H9 (cell line): Measurements from ENCODE around the gene PTDSS2. TPM values are rescaled to one million over a fixed set of nuclear protein-coding genes. Genes with fewer than 3 reads are reported as not detected.

ENCODE experiments used
- DNase-seq: peaks from one replicate; pipeline ENCODE4 v3.0.0-alpha.2; 2017
- H2AFZ ChIP-seq: one replicate; pipeline ENCODE4 v1.6.1; 2013; ENCODE audit warnings: mild to moderate bottlenecking, low read length, control low read depth, moderate library complexity
- H2AK5ac ChIP-seq: 2 replicates; pipeline ENCODE4 v1.6.1; 2013; ENCODE audit warnings: low read length, control low read depth, mixed read lengths; ENCODE audit not compliant: insufficient read length
- H2BK120ac ChIP-seq: one replicate; pipeline ENCODE4 v1.6.1; 2013; ENCODE audit warnings: low read depth, mild to moderate bottlenecking, low read length, control low read depth, inconsistent platforms; ENCODE audit not compliant: poor library complexity, severe bottlenecking
- H2BK12ac ChIP-seq: 2 replicates; pipeline ENCODE4 v1.6.1; 2013; ENCODE audit warnings: low read length, control low read depth, mixed read lengths, low read depth; ENCODE audit not compliant: insufficient read length
- H2BK15ac ChIP-seq: 2 replicates; pipeline ENCODE4 v1.6.1; 2013; ENCODE audit warnings: low read depth, low read length, control low read depth
- H2BK20ac ChIP-seq: one replicate; pipeline ENCODE4 v1.6.1; 2013; ENCODE audit warnings: low read depth, mild to moderate bottlenecking, low read length, control low read depth, inconsistent platforms; ENCODE audit not compliant: poor library complexity, severe bottlenecking
- H2BK5ac ChIP-seq: 2 replicates; pipeline ENCODE4 v1.6.1; 2013; ENCODE audit warnings: low read length, control low read depth, mixed read lengths; ENCODE audit not compliant: insufficient read length
- H3K14ac ChIP-seq: 2 replicates; pipeline ENCODE4 v1.6.1; 2013; ENCODE audit warnings: low read length, control low read depth; ENCODE audit not compliant: insufficient read depth
- H3K18ac ChIP-seq: 2 replicates; pipeline ENCODE4 v1.6.1; 2013; ENCODE audit warnings: low read depth, mild to moderate bottlenecking, mixed read lengths, low read length, control low read depth; ENCODE audit not compliant: insufficient read length
- H3K23ac ChIP-seq: 2 replicates; pipeline ENCODE4 v1.6.1; 2013; ENCODE audit warnings: low read length, control low read depth, mixed read lengths, low read depth; ENCODE audit not compliant: insufficient read length
- H3K23me2 ChIP-seq: 2 replicates; pipeline ENCODE4 v1.6.1; 2013; ENCODE audit warnings: low read depth, mild to moderate bottlenecking, mixed read lengths, low read length, control low read depth; ENCODE audit not compliant: insufficient read length, poor library complexity, severe bottlenecking
- H3K27ac ChIP-seq: 2 replicates; pipeline ENCODE4 v1.5.1; 2013; ENCODE audit warnings: low read length, control low read depth, mixed read lengths, low read depth; ENCODE audit not compliant: insufficient read length
- H3K27me3 ChIP-seq: 2 replicates; pipeline ENCODE4 v1.6.1; 2013; ENCODE audit warnings: low read length, control low read depth, inconsistent platforms; ENCODE audit not compliant: insufficient read depth
- H3K4ac ChIP-seq: 2 replicates; pipeline ENCODE4 v1.6.1; 2013; ENCODE audit warnings: low read depth, mild to moderate bottlenecking, control low read depth, inconsistent platforms, low read length, moderate library complexity
- H3K4me1 ChIP-seq: 2 replicates; pipeline ENCODE4 v1.6.1; 2013; ENCODE audit warnings: low read length, control low read depth, inconsistent platforms; ENCODE audit not compliant: insufficient read depth
- H3K4me2 ChIP-seq: 2 replicates; pipeline ENCODE4 v1.6.1; 2013; ENCODE audit warnings: low read length, control low read depth, mixed read lengths; ENCODE audit not compliant: insufficient read length, insufficient read depth
- H3K56ac ChIP-seq: 2 replicates; pipeline ENCODE4 v1.6.1; 2013; ENCODE audit warnings: low read depth, mild to moderate bottlenecking, mixed read lengths, low read length, control low read depth; ENCODE audit not compliant: insufficient read length
- H3K79me1 ChIP-seq: 2 replicates; pipeline ENCODE4 v1.6.1; 2013; ENCODE audit warnings: low read depth, mild to moderate bottlenecking, moderate library complexity, low read length, control low read depth, inconsistent platforms; ENCODE audit not compliant: insufficient read depth, poor library complexity, severe bottlenecking
- H3K79me2 ChIP-seq: 2 replicates; pipeline ENCODE4 v1.6.1; 2013; ENCODE audit warnings: low read length, control low read depth, inconsistent platforms; ENCODE audit not compliant: insufficient read depth
- H3K9ac ChIP-seq: 2 replicates; pipeline ENCODE4 v1.6.1; 2013; ENCODE audit warnings: low read length, control low read depth, mixed read lengths; ENCODE audit not compliant: insufficient read length; ENCODE audit errors: extremely low read depth
- H3K9me3 ChIP-seq: one replicate; pipeline ENCODE4 v1.6.1; 2013; ENCODE audit warnings: low read depth, low read length, inconsistent platforms; ENCODE audit not compliant: control insufficient read depth
- H3T11ph ChIP-seq: one replicate; pipeline ENCODE4 v1.6.1; 2013; ENCODE audit warnings: mild to moderate bottlenecking, low read length, control low read depth, inconsistent platforms
- H4K20me1 ChIP-seq: one replicate; pipeline ENCODE4 v1.6.1; 2013; ENCODE audit not compliant: control insufficient read depth, insufficient read length, insufficient read depth
- H4K5ac ChIP-seq: 2 replicates; pipeline ENCODE4 v1.6.1; 2013; ENCODE audit warnings: low read depth, mild to moderate bottlenecking, mixed read lengths, low read length, control low read depth; ENCODE audit not compliant: insufficient read length
- H4K8ac ChIP-seq: replicated peaks from 2 replicates; pipeline ENCODE4 v1.6.1; 2013; ENCODE audit warnings: low read length, control low read depth, mixed read lengths, low read depth; ENCODE audit not compliant: insufficient read length
- H4K91ac ChIP-seq: 2 replicates; pipeline ENCODE4 v1.6.1; 2013; ENCODE audit warnings: low read depth, mild to moderate bottlenecking, moderate library complexity, mixed read lengths, low read length, control low read depth; ENCODE audit not compliant: insufficient read length
- H3K27ac Mint-ChIP-seq, 3 experiments: 2 replicates in 2 of 3; 3 replicates in 1 of 3; pipeline ENCODE4 v1.8.0; 2020 to 2021; ENCODE audit warnings: mixed read lengths in 3 of 3, mild to moderate bottlenecking in 1 of 3, moderate library complexity in 1 of 3
- H3K27me3 Mint-ChIP-seq: 2 replicates; pipeline ENCODE4 v1.8.0; 2021; ENCODE audit warnings: low read depth, mild to moderate bottlenecking, moderate library complexity, mixed read lengths
- H3K36me3 Mint-ChIP-seq, 3 experiments: 2 replicates in 2 of 3; 3 replicates in 1 of 3; pipeline ENCODE4 v1.8.0; 2020 to 2021; ENCODE audit warnings: low read depth in 3 of 3, mixed read lengths in 3 of 3; ENCODE audit not compliant: insufficient read depth in 1 of 3
- H3K4me1 Mint-ChIP-seq, 2 experiments: 2 replicates each; pipeline ENCODE4 v1.8.0; 2020; ENCODE audit warnings: mixed read lengths in 2 of 2
- H3K4me3 Mint-ChIP-seq, 2 experiments: 2 replicates in 1 of 2; 3 replicates in 1 of 2; pipeline ENCODE4 v1.8.0; 2020 to 2021; ENCODE audit warnings: mild to moderate bottlenecking in 2 of 2, mixed read lengths in 2 of 2, moderate library complexity in 1 of 2
- H3K9me3 Mint-ChIP-seq, 2 experiments: 2 replicates in 1 of 2; 3 replicates in 1 of 2; pipeline ENCODE4 v1.8.0; 2020; ENCODE audit warnings: mild to moderate bottlenecking in 2 of 2, mixed read lengths in 2 of 2, moderate library complexity in 1 of 2
- CTCF ChIP-seq: fragments of 200-600 bp; sonication (generic); conservative IDR thresholded peaks from 3 replicates; pipeline ENCODE4 v1.8.0; 2021; ENCODE audit warnings: antibody characterized with exemption, mild to moderate bottlenecking
- WGBS: extraction: QIAGEN DNeasy Blood & Tissue Kit; methylation state at CpG from one replicate; pipeline ENCODE4 v1.1.7; 2013; ENCODE audit warnings: missing lambda C conversion rate, low lambda C conversion rate, mixed read lengths; ENCODE audit not compliant: insufficient read length; ENCODE audit errors: extremely low coverage; 5-methylcytosine and 5-hydroxymethylcytosine counted together
- total RNA-seq: library from RNA; stranded (reverse); gene quantifications from 2 replicates; pipeline ENCODE4 v1.2.1, GENCODE V29; 2021

Gene PTDSS2
- total RNA-seq, 1 experiment from 2014 or later: 55.3 TPM

- Histone ChIP-seq H3K56ac (no peak overlapping the region), H3K9ac (no peak overlapping the region), H2BK120ac (no peak overlapping the region), H3K18ac (no peak overlapping the region), H3T11ph (no peak overlapping the region), H2AFZ (no peak overlapping the region), H2BK20ac (no peak overlapping the region), H2AK5ac (no peak overlapping the region), H3K4me2 (peak overlapping the region; percentile 33), H3K23ac (no peak overlapping the region), H4K8ac (no peak overlapping the region), H2BK5ac (no peak overlapping the region), H3K23me2 (peaks cover 10% of the 10 kb centered on the region), H2BK15ac (no peak overlapping the region), H4K20me1 (peaks cover 8% of the 10 kb centered on the region), H3K27me3 (no peaks in the 10 kb centered on the region; the same call in 1 of the 2 replicates), H3K79me1 (no peaks in the 10 kb centered on the region), H4K5ac (no peak overlapping the region), H3K4me1 (peaks cover 2% of the 10 kb centered on the region; the same call in 1 of the 2 replicates), H3K27ac (no peak overlapping the region), H4K91ac (no peak overlapping the region), H3K14ac (peak overlapping the region; percentile 4; the same call in 1 of the 2 replicates), H3K79me2 (no peaks in the 10 kb centered on the region; the same call in 1 of the 2 replicates), H2BK12ac (no peak overlapping the region), H3K4ac (no peak overlapping the region), H3K9me3 (no peaks in the 10 kb centered on the region)
- Mint-ChIP-seq H3K36me3 (no peaks in the 10 kb centered on the region; a peak in 1 of 7 replicates), H3K4me3 (peak overlapping the region; percentile 62 to 80), H3K27ac (no peak overlapping the region), H3K27me3 (peaks cover 20% of the 10 kb centered on the region), H3K9me3 (no peaks in the 10 kb centered on the region; a peak in 1 of 5 replicates), H3K4me1 (peaks cover 17 to 26% of the 10 kb centered on the region in 2 experiments)
- TF ChIP-seq CTCF: no peak
- no peak for DNase-seq
- no CpG with 5 or more reads among the region's 19 CpGs for WGBS
Observed at GRCh38 chr11:417652-418342, 32.3 kb upstream of the PTDSS2 start.
